ENCODE results near the gene IGSF23.

GRCh38 chr19:44624840-44625354, 11.5 kb downstream of the IGSF23 start:
- TF ChIP-seq POLR2AphosphoS5 (IDR thresholded peaks at IDR 0.05; ENCODE audit: low read depth, low read length) (no peak), POLR2A (IDR thresholded peaks at IDR 0.05; ENCODE audit: low read depth, low read length) (no peak), TAF1 (IDR thresholded peaks at IDR 0.05; ENCODE audit: low read depth, low read length) (no peak)

Data from GM12891 (cell line).